K562 (cell line): ENCODE measurements around the gene MYLK2. TPM values are rescaled to one million over a fixed set of nuclear protein-coding genes. Genes with fewer than 3 reads are reported as not detected.

ENCODE experiments used
- ATAC-seq: fragments of 200-7000 bp; cut with Tn5 transposase; 3 replicates; pipeline ENCODE4 v1.9.1; 2020; ENCODE audit warnings: moderate library complexity
- BruUV-seq: library from RNA; stranded (reverse); fragments of 400-500 nt; replicated peaks from 2 replicates; lab custom pipeline; 2021; lab: Mats Ljungman, UMichigan
- CTCF ChIA-PET: fragments of 300-600 bp; formaldehyde crosslinking; extraction: SDS; loops from one replicate; lab custom pipeline; 2021; ENCODE audit warnings: low intra/inter-chr PET ratio; lab: Yijun Ruan, JAX
- POLR2A ChIA-PET: fragments of 300-600, 350-650 bp; sonication (Branson Sonifier 250); formaldehyde crosslinking; extraction: SDS; loops from one replicate; lab custom pipeline; 2021; ENCODE audit warnings: antibody characterized with exemption, inconsistent platforms; lab: Yijun Ruan, JAX
- DNase-seq, 4 experiments: peaks; one replicate each; pipeline versions ENCODE4 v3.0.0 to v3.0.0-alpha.2; 2011 to 2018; ENCODE audit warnings: low spot score in 3 of 4, mixed read lengths in 3 of 4; ENCODE audit errors: extremely low read depth in 1 of 4
- FAIRE-seq: peaks from 2 replicates; lab custom pipeline; 2011; peaks lifted over from hg19 to GRCh38; lab: Jason Lieb, UNC
- H2AFZ ChIP-seq: 2 replicates; pipeline ENCODE4 v1.6.0; 2011; ENCODE audit warnings: low read depth, low read length, control low read depth, inconsistent platforms
- H3K27ac ChIP-seq: fragments of 200-600 bp; 3 replicates; pipeline ENCODE4 v1.8.0; 2011; ENCODE audit warnings: low read depth, mild to moderate bottlenecking, control low read depth, inconsistent platforms, low read length, moderate library complexity, mixed read lengths; ENCODE audit errors: extremely low read depth
- H3K27me3 ChIP-seq, 2 experiments: fragments of 300-600 bp in 1 of 2; 2 replicates in 1 of 2; 3 replicates in 1 of 2; pipeline versions ENCODE4 v1.6.0 to v1.8.0; 2011; ENCODE audit warnings: inconsistent platforms in 2 of 2, low read length in 2 of 2, mild to moderate bottlenecking in 1 of 2, mixed read lengths in 1 of 2, moderate library complexity in 1 of 2; ENCODE audit not compliant: control insufficient read depth in 2 of 2, insufficient read depth in 2 of 2
- H3K36me3 ChIP-seq: fragments of 300-600 bp; 3 replicates; pipeline ENCODE4 v1.8.0; 2011; ENCODE audit warnings: mild to moderate bottlenecking, low read length, inconsistent platforms; ENCODE audit not compliant: control insufficient read depth, insufficient read depth
- H3K4me1 ChIP-seq, 2 experiments: fragments of 200-600 bp in 1 of 2; replicated peaks in 1 of 2; 2 replicates in 1 of 2; 3 replicates in 1 of 2; pipeline versions ENCODE4 v1.5.1 to v1.8.0; 2011; ENCODE audit warnings: inconsistent platforms in 2 of 2, low read length in 2 of 2, mild to moderate bottlenecking in 1 of 2, mixed read lengths in 1 of 2, moderate library complexity in 1 of 2; ENCODE audit not compliant: control insufficient read depth in 2 of 2, insufficient read depth in 2 of 2
- H3K4me2 ChIP-seq: 2 replicates; pipeline ENCODE4 v1.6.1; 2011; ENCODE audit warnings: low read length, control low read depth, inconsistent platforms, mixed read lengths; ENCODE audit not compliant: insufficient read depth
- H3K4me3 ChIP-seq: fragments of 200-600 bp; sonication (generic), shearing (Covaris generic); 2 replicates; pipeline ENCODE4 v1.5.1; 2016; ENCODE audit warnings: control low read depth, inconsistent platforms
- H3K79me2 ChIP-seq: fragments of 200-600 bp; 3 replicates; pipeline ENCODE4 v1.8.0; 2011; ENCODE audit warnings: low read length, inconsistent platforms; ENCODE audit not compliant: control insufficient read depth, insufficient read depth
- H3K9ac ChIP-seq, 2 experiments: 2 replicates each; pipeline versions ENCODE4 v1.6.0 to v1.6.1; 2011; ENCODE audit warnings: low read depth in 2 of 2, low read length in 2 of 2, control low read depth in 1 of 2, inconsistent platforms in 1 of 2, mild to moderate bottlenecking in 1 of 2, mixed read lengths in 1 of 2; ENCODE audit not compliant: insufficient read depth in 1 of 2
- H3K9me1 ChIP-seq: one replicate; pipeline ENCODE4 v1.6.0; 2011; ENCODE audit warnings: inconsistent platforms, mild to moderate bottlenecking, low read length, moderate library complexity; ENCODE audit not compliant: control insufficient read depth, insufficient read depth
- H3K9me3 ChIP-seq: replicated peaks from 2 replicates; pipeline ENCODE4 v1.5.1; 2011; ENCODE audit warnings: low read depth, low read length, inconsistent platforms; ENCODE audit not compliant: control insufficient read depth, insufficient read depth
- H4K20me1 ChIP-seq: replicated peaks from 2 replicates; pipeline ENCODE4 v1.6.1; 2011; ENCODE audit warnings: low read length, inconsistent platforms, mixed read lengths; ENCODE audit not compliant: control insufficient read depth, insufficient read depth
- MCM5 ChIP-seq: fragments of 450-650 bp; IDR thresholded peaks from 2 replicates; pipeline ENCODE4 v1.6.1; 2016; ENCODE audit warnings: low read depth
- SNIP1 ChIP-seq: fragments of 450-650 bp; IDR thresholded peaks from 2 replicates; pipeline ENCODE4 v1.7.1; 2017; ENCODE audit warnings: low read depth, mild to moderate bottlenecking
- ZBTB9 ChIP-seq: fragments of 450-650 bp; formaldehyde crosslinking; IDR thresholded peaks from 2 replicates; pipeline ENCODE4 v1.4.0; 2020; ENCODE audit warnings: mild to moderate bottlenecking, moderate library complexity
- in situ Hi-C: fragments of 300-500 bp; cut with MboI; formaldehyde crosslinking; loops from 4 replicates; pipeline ENCODE4 v1.15.0; 2018; ENCODE audit warnings: inconsistent platforms, mixed read lengths
- intact Hi-C: fragments of 100-400 bp; cut with micrococcal nuclease; formaldehyde crosslinking; loops from 2 replicates; pipeline ENCODE4 v1.14.2; 2022
- polyA plus RNA-seq, 8 experiments: library from polyadenylated mRNA; depleted of rRNA in 4 of 8; stranded (reverse) in 5 of 8; unstranded in 3 of 8; fragments of >200 nt; fragmentation: Nextera tagmentation in 2 of 8; fragmentation: Illumina TruSeq in 1 of 8; extraction: Ambion mirVana in 2 of 8; extraction: Trizol in 1 of 8; gene quantifications; 2 replicates each; pipeline versions ENCODE4 v1.2.1 to v1.2.3, GENCODE V29; 2011 to 2014; ENCODE audit warnings: inconsistent platforms in 1 of 8, missing spikeins in 1 of 8
- small RNA-seq: library from RNA; depleted of rRNA; stranded (forward); fragments of <200 nt; gene quantifications from one replicate; pipeline ENCODE3, GENCODE V24; 2014
- total RNA-seq, 7 experiments: library from RNA; depleted of rRNA in 6 of 7; stranded (reverse); fragments of >200 nt in 6 of 7; fragmentation: Illumina TruSeq in 2 of 7; extraction: Trizol in 2 of 7; gene quantifications; 2 replicates each; pipeline versions ENCODE4 v1.2.1 to v1.2.3, GENCODE V29; 2011 to 2021; ENCODE audit warnings: low replicate concordance in 1 of 7

MYLK2 gene
- total and polyA plus RNA-seq, 9 of the 15 experiments (the other 6 are each of a cell fraction or from before 2014, with no cell fraction given) = 0.07 to 0.53 (median 0.18) TPM; not detected in 2

- no peak for ATAC-seq
These were observed 64.7 kb downstream of the MYLK2 start for GRCh38 chr20:31883829-31884228.

More at GRCh38 chr20:31883829-31884228, 64.7 kb downstream of the MYLK2 start:
- H3K4me2 ChIP-seq = no peak overlapping the region
- BruUV-seq = no TSS peak
- peaks cover 0 to 16% of the 10 kb centered on the region in 2 experiments; a peak in 2 of 5 replicates for H3K27me3 ChIP-seq
- TF ChIP-seq SNIP1 (no peak), ZBTB9 (CRISPR knock-in tag) (no peak), MCM5 (no peak)
- CTCF ChIA-PET = no interaction called here
- no peak overlapping the region for H3K4me3 ChIP-seq
- H3K9me1 ChIP-seq = no peaks in the 10 kb centered on the region
- no peak overlapping the region for H2AFZ ChIP-seq
- DNase-seq (no peak), FAIRE-seq (no peak)
- peaks cover 0 to 8% of the 10 kb centered on the region in 2 experiments; a peak in 2 of 5 replicates for H3K4me1 ChIP-seq
- H3K36me3 ChIP-seq = no peaks in the 10 kb centered on the region
- intact Hi-C loops (no loop called here), in situ Hi-C loops (no loop called here)
- POLR2A ChIA-PET = no interaction called here
- H3K79me2 ChIP-seq = no peaks in the 10 kb centered on the region
- no peaks in the 10 kb centered on the region for H4K20me1 ChIP-seq
- H3K9me3 ChIP-seq = no peaks in the 10 kb centered on the region; the same call in 1 of the 2 replicates
- H3K9ac ChIP-seq = no peak overlapping the region
- H3K27ac ChIP-seq = no peak overlapping the region

Small RNA genes within 50 kb of the gene (small RNA-seq; reads per million reads assigned to genes)
- not detected for gene AL160175.1

Other genes with a start within 250 kb of the MYLK2 start
Only the 7 nearest of the 11 such genes appear.
- 137 and 179 TPM in 2 replicates for gene BCL2L1, start 96.5 kb upstream of the MYLK2 start, total RNA-seq (2014; rRNA removed)
- 72.0 and 81.3 TPM in 2 replicates for gene BCL2L1, start 96.5 kb upstream of the MYLK2 start, total RNA-seq (2014; rRNA removed; fragmentation: Illumina TruSeq; extraction: Trizol)
- gene BCL2L1, start 96.5 kb upstream of the MYLK2 start, total RNA-seq (2015; rRNA removed; fragmentation: Illumina TruSeq; extraction: Trizol) = 88.7 and 89.1 TPM in 2 replicates
- 150 and 157 TPM in 2 replicates for gene BCL2L1, start 96.5 kb upstream of the MYLK2 start, total RNA-seq (2021)
- 120 and 121 TPM in 2 replicates for gene BCL2L1, start 96.5 kb upstream of the MYLK2 start, polyA plus RNA-seq (2011; rRNA removed)
- gene BCL2L1, start 96.5 kb upstream of the MYLK2 start, polyA plus RNA-seq (2014; fragmentation: Illumina TruSeq; extraction: Trizol) = 182 and 187 TPM in 2 replicates
- 10 to 100 TPM in 1 of 2 experiments, 1 to 10 TPM in 1; 3.3 to 17.9 TPM for gene BCL2L1, start 96.5 kb upstream of the MYLK2 start, polyA plus RNA-seq (2014; fragmentation: Nextera tagmentation; extraction: Ambion mirVana)
- gene BCL2L1, start 96.5 kb upstream of the MYLK2 start, polyA plus RNA-seq (2014; rRNA removed) = 140 and 156 TPM in 2 replicates
- 143 and 153 TPM in 2 replicates for gene TPX2, start 80.1 kb upstream of the MYLK2 start, total RNA-seq (2014; rRNA removed)
- 133 and 153 TPM in 2 replicates for gene TPX2, start 80.1 kb upstream of the MYLK2 start, total RNA-seq (2014; rRNA removed; fragmentation: Illumina TruSeq; extraction: Trizol)
- 134 TPM in 2 replicates for gene TPX2, start 80.1 kb upstream of the MYLK2 start, total RNA-seq (2015; rRNA removed; fragmentation: Illumina TruSeq; extraction: Trizol)
- gene TPX2, start 80.1 kb upstream of the MYLK2 start, total RNA-seq (2021) = 144 and 171 TPM in 2 replicates
- 89.7 and 108 TPM in 2 replicates for gene TPX2, start 80.1 kb upstream of the MYLK2 start, polyA plus RNA-seq (2011; rRNA removed)
- gene TPX2, start 80.1 kb upstream of the MYLK2 start, polyA plus RNA-seq (2014; fragmentation: Illumina TruSeq; extraction: Trizol) = 212 and 241 TPM in 2 replicates
- 10 to 100 TPM; 48.0 to 57.8 TPM for gene TPX2, start 80.1 kb upstream of the MYLK2 start, polyA plus RNA-seq (2014; fragmentation: Nextera tagmentation; extraction: Ambion mirVana)
- 101 and 112 TPM in 2 replicates for gene TPX2, start 80.1 kb upstream of the MYLK2 start, polyA plus RNA-seq (2014; rRNA removed)
- gene FOXS1, start 26.2 kb downstream of the MYLK2 start, total RNA-seq (2014; rRNA removed) = not detected in 2 replicates
- not detected in 2 replicates for gene FOXS1, start 26.2 kb downstream of the MYLK2 start, total RNA-seq (2014; rRNA removed; fragmentation: Illumina TruSeq; extraction: Trizol)
- gene FOXS1, start 26.2 kb downstream of the MYLK2 start, total RNA-seq (2015; rRNA removed; fragmentation: Illumina TruSeq; extraction: Trizol) = not detected in 2 replicates
- not detected in 2 replicates for gene FOXS1, start 26.2 kb downstream of the MYLK2 start, total RNA-seq (2021)
- not detected in 2 replicates for gene FOXS1, start 26.2 kb downstream of the MYLK2 start, polyA plus RNA-seq (2011; rRNA removed)
- not detected in 2 replicates for gene FOXS1, start 26.2 kb downstream of the MYLK2 start, polyA plus RNA-seq (2014; fragmentation: Illumina TruSeq; extraction: Trizol)
- gene FOXS1, start 26.2 kb downstream of the MYLK2 start, polyA plus RNA-seq (2014; fragmentation: Nextera tagmentation; extraction: Ambion mirVana) = not detected
- not detected in 2 replicates for gene FOXS1, start 26.2 kb downstream of the MYLK2 start, polyA plus RNA-seq (2014; rRNA removed)
- gene DUSP15, start 51.2 kb downstream of the MYLK2 start, total RNA-seq (2014; rRNA removed) = not detected in 2 replicates
- gene DUSP15, start 51.2 kb downstream of the MYLK2 start, total RNA-seq (2014; rRNA removed; fragmentation: Illumina TruSeq; extraction: Trizol) = not detected in 2 replicates
- not detected in 2 replicates for gene DUSP15, start 51.2 kb downstream of the MYLK2 start, total RNA-seq (2015; rRNA removed; fragmentation: Illumina TruSeq; extraction: Trizol)
- not detected in 2 replicates for gene DUSP15, start 51.2 kb downstream of the MYLK2 start, total RNA-seq (2021)
- not detected in 2 replicates for gene DUSP15, start 51.2 kb downstream of the MYLK2 start, polyA plus RNA-seq (2011; rRNA removed)
- gene DUSP15, start 51.2 kb downstream of the MYLK2 start, polyA plus RNA-seq (2014; fragmentation: Illumina TruSeq; extraction: Trizol) = not detected in 2 replicates
- not detected for gene DUSP15, start 51.2 kb downstream of the MYLK2 start, polyA plus RNA-seq (2014; fragmentation: Nextera tagmentation; extraction: Ambion mirVana)
- 0.34 and 0.66 TPM in 2 replicates for gene DUSP15, start 51.2 kb downstream of the MYLK2 start, polyA plus RNA-seq (2014; rRNA removed)
- gene TTLL9, start 51.3 kb downstream of the MYLK2 start, total RNA-seq (2014; rRNA removed) = not detected in 2 replicates
- not detected in 2 replicates for gene TTLL9, start 51.3 kb downstream of the MYLK2 start, total RNA-seq (2014; rRNA removed; fragmentation: Illumina TruSeq; extraction: Trizol)
- gene TTLL9, start 51.3 kb downstream of the MYLK2 start, total RNA-seq (2015; rRNA removed; fragmentation: Illumina TruSeq; extraction: Trizol) = not detected in 2 replicates
- gene TTLL9, start 51.3 kb downstream of the MYLK2 start, total RNA-seq (2021) = not detected in 2 replicates
- not detected in 2 replicates for gene TTLL9, start 51.3 kb downstream of the MYLK2 start, polyA plus RNA-seq (2011; rRNA removed)
- not detected in 2 replicates for gene TTLL9, start 51.3 kb downstream of the MYLK2 start, polyA plus RNA-seq (2014; fragmentation: Illumina TruSeq; extraction: Trizol)
- gene TTLL9, start 51.3 kb downstream of the MYLK2 start, polyA plus RNA-seq (2014; fragmentation: Nextera tagmentation; extraction: Ambion mirVana) = under 1 TPM in 1 of 2 experiments, not detected in 1; 0.06 TPM
- gene TTLL9, start 51.3 kb downstream of the MYLK2 start, polyA plus RNA-seq (2014; rRNA removed) = 0.07 TPM in 1 of 2 replicates, not detected in the other
- 19.9 and 22.2 TPM in 2 replicates for gene PDRG1, start 132.7 kb downstream of the MYLK2 start, total RNA-seq (2014; rRNA removed)
- 11.6 and 12.6 TPM in 2 replicates for gene PDRG1, start 132.7 kb downstream of the MYLK2 start, total RNA-seq (2014; rRNA removed; fragmentation: Illumina TruSeq; extraction: Trizol)
- 13.4 and 14.1 TPM in 2 replicates for gene PDRG1, start 132.7 kb downstream of the MYLK2 start, total RNA-seq (2015; rRNA removed; fragmentation: Illumina TruSeq; extraction: Trizol)
- gene PDRG1, start 132.7 kb downstream of the MYLK2 start, total RNA-seq (2021) = 25.2 and 26.1 TPM in 2 replicates
- 24.8 and 27.8 TPM in 2 replicates for gene PDRG1, start 132.7 kb downstream of the MYLK2 start, polyA plus RNA-seq (2011; rRNA removed)
- gene PDRG1, start 132.7 kb downstream of the MYLK2 start, polyA plus RNA-seq (2014; fragmentation: Illumina TruSeq; extraction: Trizol) = 23.4 and 24.6 TPM in 2 replicates
- 10 to 100 TPM; 38.5 to 58.6 TPM for gene PDRG1, start 132.7 kb downstream of the MYLK2 start, polyA plus RNA-seq (2014; fragmentation: Nextera tagmentation; extraction: Ambion mirVana)
- gene PDRG1, start 132.7 kb downstream of the MYLK2 start, polyA plus RNA-seq (2014; rRNA removed) = 31.6 and 32.2 TPM in 2 replicates
- not detected in 2 replicates for gene XKR7, start 148.8 kb downstream of the MYLK2 start, total RNA-seq (2014; rRNA removed)
- gene XKR7, start 148.8 kb downstream of the MYLK2 start, total RNA-seq (2014; rRNA removed; fragmentation: Illumina TruSeq; extraction: Trizol) = not detected in 2 replicates
- not detected in 2 replicates for gene XKR7, start 148.8 kb downstream of the MYLK2 start, total RNA-seq (2015; rRNA removed; fragmentation: Illumina TruSeq; extraction: Trizol)
- 0.02 TPM in 1 of 2 replicates, not detected in the other for gene XKR7, start 148.8 kb downstream of the MYLK2 start, total RNA-seq (2021)
- not detected in 2 replicates for gene XKR7, start 148.8 kb downstream of the MYLK2 start, polyA plus RNA-seq (2011; rRNA removed)
- gene XKR7, start 148.8 kb downstream of the MYLK2 start, polyA plus RNA-seq (2014; fragmentation: Illumina TruSeq; extraction: Trizol) = not detected in 2 replicates
- not detected for gene XKR7, start 148.8 kb downstream of the MYLK2 start, polyA plus RNA-seq (2014; fragmentation: Nextera tagmentation; extraction: Ambion mirVana)
- not detected in 2 replicates for gene XKR7, start 148.8 kb downstream of the MYLK2 start, polyA plus RNA-seq (2014; rRNA removed)